ENCODE measurements around the gene GRID2IP. TPM values are rescaled to one million over a fixed set of nuclear protein-coding genes. Genes with fewer than 3 reads are reported as not detected.

The GRID2IP gene
- total RNA-seq, 1 experiment from 2014 or later, result 1.4 TPM

- TSS peak; percentile 87 for BruUV-seq (replicated peaks)
- Mint-ChIP-seq H3K36me3 (ENCODE audit: insufficient read depth, unreplicated experiment) (peaks cover 40% of the 10 kb centered on the region), H3K9me3 (ENCODE audit: low read depth, unreplicated experiment) (no peaks in the 10 kb centered on the region), H3K27ac (ENCODE audit: unreplicated experiment) (peak overlapping the region; percentile 18), H3K27me3 (ENCODE audit: unreplicated experiment) (peaks cover 17% of the 10 kb centered on the region), H3K4me3 (ENCODE audit: low read depth, unreplicated experiment) (peak overlapping the region; percentile 97), H3K4me1 (ENCODE audit: low read depth, unreplicated experiment) (peaks cover 9% of the 10 kb centered on the region)
- CTCF ChIA-PET, result interaction anchor here (0.6 kb wide), 1 partner anchor 16 kb away, joined by 6 read pairs; no protein-coding TSS in a partner anchor
- intact Hi-C loops (cut with micrococcal nuclease; ENCODE audit: unreplicated experiment), result no loop called here
- no peak for TF ChIP-seq CTCF (IDR thresholded peaks at IDR 0.05; ENCODE audit: unreplicated experiment)
- DNase-seq, result peak; percentile 22
These were observed 25.0 kb upstream of the GRID2IP start for GRCh38 chr7:6576024-6576866.

- Mint-ChIP-seq H3K4me3 (ENCODE audit: low read depth, unreplicated experiment) (no peak overlapping the region), H3K9me3 (ENCODE audit: low read depth, unreplicated experiment) (no peaks in the 10 kb centered on the region), H3K27me3 (ENCODE audit: unreplicated experiment) (peaks cover 17% of the 10 kb centered on the region), H3K36me3 (ENCODE audit: insufficient read depth, unreplicated experiment) (peaks cover 34% of the 10 kb centered on the region), H3K27ac (ENCODE audit: unreplicated experiment) (no peak overlapping the region), H3K4me1 (ENCODE audit: low read depth, unreplicated experiment) (peaks cover 9% of the 10 kb centered on the region)
- intact Hi-C loops (cut with micrococcal nuclease; ENCODE audit: unreplicated experiment), result no loop called here
- no peak for TF ChIP-seq CTCF (IDR thresholded peaks at IDR 0.05; ENCODE audit: unreplicated experiment)
- CTCF ChIA-PET, result interaction anchor here (0.6 to 2.1 kb wide), 2 partner anchors 59 to 1395 kb away, joined by 5 to 6 read pairs; no protein-coding TSS in a partner anchor
- no TSS peak for BruUV-seq (replicated peaks)
- DNase-seq, result no peak
These were observed 24.2 kb upstream of the GRID2IP start for GRCh38 chr7:6575281-6576023.

- BruUV-seq (replicated peaks), result no TSS peak
- Mint-ChIP-seq H3K4me3 (ENCODE audit: low read depth, unreplicated experiment) (no peak overlapping the region), H3K4me1 (ENCODE audit: low read depth, unreplicated experiment) (no peaks in the 10 kb centered on the region), H3K27me3 (ENCODE audit: unreplicated experiment) (peaks cover 20% of the 10 kb centered on the region), H3K27ac (ENCODE audit: unreplicated experiment) (no peak overlapping the region), H3K36me3 (ENCODE audit: insufficient read depth, unreplicated experiment) (peaks cover under 1% of the 10 kb centered on the region), H3K9me3 (ENCODE audit: low read depth, unreplicated experiment) (peaks cover 2% of the 10 kb centered on the region)
- intact Hi-C loops (cut with micrococcal nuclease; ENCODE audit: unreplicated experiment), result loop anchor here (5.0 kb wide), 1 partner anchor 54 kb away; no protein-coding TSS in a partner anchor
- CTCF ChIA-PET, result interaction anchor here (0.6 to 1.3 kb wide), 5 partner anchors 12 to 1741 kb away, joined by 3 to 6 read pairs (median 3); no protein-coding TSS in a partner anchor
- no peak for TF ChIP-seq CTCF (IDR thresholded peaks at IDR 0.05; ENCODE audit: unreplicated experiment)
- DNase-seq, result no peak
These were observed 20.0 kb upstream of the GRID2IP start for GRCh38 chr7:6571160-6571779.

- Mint-ChIP-seq H3K36me3 (ENCODE audit: insufficient read depth, unreplicated experiment) (no peaks in the 10 kb centered on the region), H3K4me3 (ENCODE audit: low read depth, unreplicated experiment) (no peak overlapping the region), H3K9me3 (ENCODE audit: low read depth, unreplicated experiment) (peaks cover 2% of the 10 kb centered on the region), H3K4me1 (ENCODE audit: low read depth, unreplicated experiment) (no peaks in the 10 kb centered on the region), H3K27me3 (ENCODE audit: unreplicated experiment) (peaks cover 39% of the 10 kb centered on the region), H3K27ac (ENCODE audit: unreplicated experiment) (no peak overlapping the region)
- DNase-seq, result no peak
- intact Hi-C loops (cut with micrococcal nuclease; ENCODE audit: unreplicated experiment), result no loop called here
- no peak for TF ChIP-seq CTCF (IDR thresholded peaks at IDR 0.05; ENCODE audit: unreplicated experiment)
- CTCF ChIA-PET, result interaction anchor here (0.9 kb wide), 1 partner anchor 24 kb away, joined by 3 read pairs; no protein-coding TSS in a partner anchor
- no TSS peak for BruUV-seq (replicated peaks)
These were observed 16.6 kb upstream of the GRID2IP start for GRCh38 chr7:6567886-6568285.
